Hepatocyte (in vitro differentiated cells): ENCODE results near the gene MVB12B.

Experiments
- CTCF ChIP-seq: fragments of 200-600 bp; sonication (generic); IDR thresholded peaks from 2 replicates; pipeline ENCODE4 v1.5.1; 2016; ENCODE audit warnings: antibody characterized with exemption, mild to moderate bottlenecking; ENCODE audit not compliant: poor library complexity
- EZH2 ChIP-seq: fragments of 200-600 bp; sonication (generic); IDR thresholded peaks from 2 replicates; pipeline ENCODE4 v1.6.1; 2016; ENCODE audit warnings: antibody characterized with exemption, mild to moderate bottlenecking, borderline replicate concordance
- EZH2phosphoT487 ChIP-seq: fragments of 200-600 bp; sonication (generic); IDR thresholded peaks from one replicate; pipeline ENCODE4 v1.6.1; 2018; ENCODE audit warnings: antibody characterized with exemption, mild to moderate bottlenecking, low read depth, moderate library complexity; ENCODE audit not compliant: unreplicated experiment, severe bottlenecking

- TF ChIP-seq CTCF (no peak), EZH2 (no peak), EZH2phosphoT487 (no peak)
Observed at GRCh38 chr9:126306071-126306647, 20.5 kb upstream of the MVB12B start.
